HepG2 (cell line): ENCODE data around the gene TLCD3B. TPM values are rescaled to one million over a fixed set of nuclear protein-coding genes. Genes with fewer than 3 reads are reported as not detected.

ENCODE experiments used
- ATF7 ChIP-seq, 2 experiments: fragments of 450-650 bp in 1 of 2; sonication (generic) in 1 of 2; formaldehyde crosslinking in 1 of 2; IDR thresholded peaks; 2 replicates each; pipeline versions ENCODE4 v1.4.0 to v1.6.1; 2016 to 2020; ENCODE audit warnings: antibody characterized with exemption in 1 of 2, mild to moderate bottlenecking in 1 of 2, missing genetic modification reagents in 1 of 2
- ETV5 ChIP-seq: IDR thresholded peaks from 2 replicates; pipeline ENCODE4 v1.6.1; 2018; ENCODE audit warnings: missing biosample characterization, missing genetic modification reagents, inconsistent platforms, borderline replicate concordance
- FOXJ3 ChIP-seq: sonication (generic); formaldehyde crosslinking; IDR thresholded peaks from 2 replicates; pipeline ENCODE4 v1.4.0; 2020; ENCODE audit warnings: missing genetic modification reagents, mild to moderate bottlenecking, borderline replicate concordance
- FOXP1 ChIP-seq, 2 experiments: fragments of 450-650 bp in 1 of 2; IDR thresholded peaks; 2 replicates each; pipeline ENCODE4 v1.6.1; 2017 to 2018; ENCODE audit warnings: antibody characterized with exemption in 1 of 2
- HDAC1 ChIP-seq: sonication (generic); formaldehyde crosslinking; IDR thresholded peaks from 2 replicates; pipeline ENCODE4 v1.5.1; 2020; ENCODE audit warnings: mild to moderate bottlenecking, missing genetic modification reagents
- NRL ChIP-seq: sonication (generic); formaldehyde crosslinking; IDR thresholded peaks from 2 replicates; pipeline ENCODE4 v1.5.0; 2020; ENCODE audit warnings: missing genetic modification reagents, mild to moderate bottlenecking, moderate library complexity, borderline replicate concordance
- SNRNP70 ChIP-seq: fragments of 200-400 bp; formaldehyde crosslinking; IDR thresholded peaks from 2 replicates; pipeline ENCODE4 v1.6.1; 2017; ENCODE audit warnings: mild to moderate bottlenecking, low read depth, low read length, moderate library complexity
- ZNF17 ChIP-seq: sonication (generic); formaldehyde crosslinking; IDR thresholded peaks from 2 replicates; pipeline ENCODE4 v1.5.0; 2020; ENCODE audit warnings: mild to moderate bottlenecking, missing genetic modification reagents
- ZNF20 ChIP-seq: sonication (generic); formaldehyde crosslinking; IDR thresholded peaks from 2 replicates; pipeline ENCODE4 v1.4.0; 2020; ENCODE audit warnings: mild to moderate bottlenecking, moderate library complexity, missing genetic modification reagents
- ZNF451 ChIP-seq: sonication (generic); formaldehyde crosslinking; IDR thresholded peaks from 2 replicates; pipeline ENCODE4 v1.5.0; 2020; ENCODE audit warnings: mild to moderate bottlenecking, missing genetic modification reagents
- ZNF713 ChIP-seq: sonication (generic); formaldehyde crosslinking; IDR thresholded peaks from 2 replicates; pipeline ENCODE4 v1.4.0; 2020; ENCODE audit warnings: mild to moderate bottlenecking, missing genetic modification reagents
- ZNF768 ChIP-seq: sonication (generic); formaldehyde crosslinking; IDR thresholded peaks from 2 replicates; pipeline ENCODE4 v1.4.0; 2020; ENCODE audit warnings: missing genetic modification reagents
- ZNF776 ChIP-seq: sonication (generic); formaldehyde crosslinking; IDR thresholded peaks from 2 replicates; pipeline ENCODE4 v1.4.0; 2020; ENCODE audit warnings: mild to moderate bottlenecking, missing genetic modification reagents
- ZNF850 ChIP-seq: sonication (generic); formaldehyde crosslinking; conservative IDR thresholded peaks from 2 replicates; pipeline ENCODE4 v1.9.0; 2021; ENCODE audit warnings: mild to moderate bottlenecking, missing genetic modification reagents
- ZSCAN21 ChIP-seq: sonication (generic); formaldehyde crosslinking; IDR thresholded peaks from 2 replicates; pipeline ENCODE4 v1.8.0; 2022; ENCODE audit warnings: mild to moderate bottlenecking, missing genetic modification reagents, moderate library complexity, borderline replicate concordance
- polyA plus RNA-seq, 8 experiments: library from polyadenylated mRNA; depleted of rRNA in 3 of 8; stranded (reverse) in 7 of 8; unstranded in 1 of 8; fragments of >200 nt; fragmentation: Illumina TruSeq in 4 of 8; extraction: Trizol in 4 of 8; gene quantifications; 2 replicates each; pipeline versions ENCODE4 v1.2.1 to v1.2.3, GENCODE V29; 2011 to 2016; ENCODE audit warnings: low read depth in 4 of 8, missing spikeins in 1 of 8, mixed read lengths in 1 of 8; ENCODE audit not compliant: insufficient read depth in 1 of 8
- total RNA-seq, 5 experiments: library from RNA; depleted of rRNA; stranded (reverse); fragments of >200 nt; fragmentation: Illumina TruSeq; extraction: Trizol; gene quantifications; 2 replicates each; pipeline ENCODE4 v1.2.3, GENCODE V29; 2016; ENCODE audit warnings: low read depth in 1 of 5
- TF ChIP-seq, protein P1 (sequence below): sonication (generic); formaldehyde crosslinking; IDR thresholded peaks from 2 replicates; pipeline ENCODE4 v1.4.0; 2020; ENCODE audit warnings: missing genetic modification reagents, low read depth, mild to moderate bottlenecking, borderline replicate concordance
- TF ChIP-seq, protein P2 (sequence below): sonication (generic); formaldehyde crosslinking; IDR thresholded peaks from 2 replicates; pipeline ENCODE4 v1.5.0; 2020; ENCODE audit warnings: missing genetic modification reagents, mild to moderate bottlenecking, borderline replicate concordance
- TF ChIP-seq, protein P3 (sequence below): sonication (generic); formaldehyde crosslinking; IDR thresholded peaks from 2 replicates; pipeline ENCODE4 v1.5.0; 2020; ENCODE audit warnings: mild to moderate bottlenecking, missing genetic modification reagents, moderate library complexity
- TF ChIP-seq, protein P4 (sequence below): sonication (generic); formaldehyde crosslinking; IDR thresholded peaks from 2 replicates; pipeline ENCODE4 v1.8.0; 2022; ENCODE audit warnings: missing genetic modification reagents, low read depth, mild to moderate bottlenecking, borderline replicate concordance
- TF ChIP-seq, protein P5 (sequence below): sonication (generic); formaldehyde crosslinking; IDR thresholded peaks from 2 replicates; pipeline ENCODE4 v1.5.0; 2020; ENCODE audit warnings: mild to moderate bottlenecking, missing genetic modification reagents, borderline replicate concordance

Gene TLCD3B
- total and polyA plus RNA-seq, 2 of the 13 experiments (the other 11 are each of a cell fraction or from before 2014, with no cell fraction given), result not detected

DNA sequence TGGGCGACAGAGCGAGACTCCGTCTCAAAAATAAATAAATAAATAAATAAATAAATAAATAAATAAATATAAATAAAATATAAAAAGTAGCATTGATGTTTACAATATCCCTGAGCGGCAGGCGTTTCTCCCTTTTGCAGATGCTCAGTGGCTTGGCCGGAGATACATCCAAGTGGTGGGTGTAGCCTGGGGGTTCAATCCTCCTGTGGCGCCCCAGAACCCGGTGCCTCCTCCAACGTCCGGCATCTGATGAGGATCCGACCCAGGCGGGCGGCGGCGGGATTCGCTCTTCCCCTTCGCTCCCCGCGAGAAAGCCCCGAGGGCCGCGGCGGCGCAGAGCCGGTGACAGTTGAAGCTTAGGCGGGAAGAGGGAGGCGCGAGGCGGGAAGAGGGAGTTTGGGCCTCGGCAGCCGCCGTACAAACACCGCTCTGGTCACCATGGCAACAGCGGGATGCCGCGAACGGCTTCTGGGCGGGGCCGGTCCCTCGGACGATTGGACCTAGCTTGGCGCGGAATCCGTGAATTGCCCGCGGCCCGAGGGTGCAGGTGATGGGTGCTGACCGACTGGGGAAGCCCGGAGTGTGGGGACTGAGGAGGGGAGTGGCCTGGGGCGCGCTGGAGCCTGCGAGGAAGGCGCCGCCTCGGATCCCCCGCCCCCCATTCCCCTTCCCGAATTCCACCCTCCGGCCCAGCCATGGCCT lies 21.8 kb upstream of the TLCD3B start (continued):
- TF ChIP-seq SNRNP70 (no peak), ATF7 (IDR thresholded peaks at IDR 0.05) (no peak), ATF7 (CRISPR knock-in tag; IDR thresholded peaks at IDR 0.05) (no peak; the same call in 1 of the 2 replicates), ZNF451 (CRISPR knock-in tag) (peak; percentile 98), ZNF776 (CRISPR knock-in tag) (peak; percentile 86; the same call in 1 of the 2 replicates), FOXP1 (IDR thresholded peaks at IDR 0.05) (no peak), FOXP1 (CRISPR knock-in tag; IDR thresholded peaks at IDR 0.05) (no peak), ZNF20 (CRISPR knock-in tag) (no peak), NRL (peak; percentile 94), FOXJ3 (CRISPR knock-in tag) (peak; percentile 67; the same call in 1 of the 2 replicates), HDAC1 (CRISPR knock-in tag) (peak; percentile 99), ETV5 (peak; percentile 80), ZNF17 (CRISPR knock-in tag) (no peak), ZNF713 (no peak; the same call in 1 of the 2 replicates), ZNF850 (CRISPR knock-in tag) (0 out of 2 replicates have a peak, but pooled peaks have one; percentile 34), ZSCAN21 (peak; percentile 91), ZNF768 (peak; percentile 77)
- TF ChIP-seq, protein P1, sequence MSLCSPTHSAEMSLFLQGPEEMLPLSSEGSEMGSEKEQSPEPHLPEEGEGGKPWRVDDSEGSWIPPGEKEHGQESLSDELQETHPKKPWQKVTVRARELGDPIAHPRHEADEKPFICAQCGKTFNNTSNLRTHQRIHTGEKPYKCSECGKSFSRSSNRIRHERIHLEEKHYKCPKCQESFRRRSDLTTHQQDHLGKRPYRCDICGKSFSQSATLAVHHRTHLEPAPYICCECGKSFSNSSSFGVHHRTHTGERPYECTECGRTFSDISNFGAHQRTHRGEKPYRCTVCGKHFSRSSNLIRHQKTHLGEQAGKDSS (CRISPR knock-in tag), result peak; percentile 94
- TF ChIP-seq, protein P2, sequence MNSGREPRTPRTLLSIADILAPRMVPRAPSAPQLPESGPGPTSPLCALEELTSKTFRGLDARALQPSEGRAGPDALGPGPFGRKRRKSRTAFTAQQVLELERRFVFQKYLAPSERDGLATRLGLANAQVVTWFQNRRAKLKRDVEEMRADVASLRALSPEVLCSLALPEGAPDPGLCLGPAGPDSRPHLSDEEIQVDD, result peak; percentile 92
- TF ChIP-seq, protein P3, sequence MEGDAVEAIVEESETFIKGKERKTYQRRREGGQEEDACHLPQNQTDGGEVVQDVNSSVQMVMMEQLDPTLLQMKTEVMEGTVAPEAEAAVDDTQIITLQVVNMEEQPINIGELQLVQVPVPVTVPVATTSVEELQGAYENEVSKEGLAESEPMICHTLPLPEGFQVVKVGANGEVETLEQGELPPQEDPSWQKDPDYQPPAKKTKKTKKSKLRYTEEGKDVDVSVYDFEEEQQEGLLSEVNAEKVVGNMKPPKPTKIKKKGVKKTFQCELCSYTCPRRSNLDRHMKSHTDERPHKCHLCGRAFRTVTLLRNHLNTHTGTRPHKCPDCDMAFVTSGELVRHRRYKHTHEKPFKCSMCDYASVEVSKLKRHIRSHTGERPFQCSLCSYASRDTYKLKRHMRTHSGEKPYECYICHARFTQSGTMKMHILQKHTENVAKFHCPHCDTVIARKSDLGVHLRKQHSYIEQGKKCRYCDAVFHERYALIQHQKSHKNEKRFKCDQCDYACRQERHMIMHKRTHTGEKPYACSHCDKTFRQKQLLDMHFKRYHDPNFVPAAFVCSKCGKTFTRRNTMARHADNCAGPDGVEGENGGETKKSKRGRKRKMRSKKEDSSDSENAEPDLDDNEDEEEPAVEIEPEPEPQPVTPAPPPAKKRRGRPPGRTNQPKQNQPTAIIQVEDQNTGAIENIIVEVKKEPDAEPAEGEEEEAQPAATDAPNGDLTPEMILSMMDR (CRISPR knock-in tag), result no peak; the same call in 1 of the 2 replicates
- TF ChIP-seq, protein P4, sequence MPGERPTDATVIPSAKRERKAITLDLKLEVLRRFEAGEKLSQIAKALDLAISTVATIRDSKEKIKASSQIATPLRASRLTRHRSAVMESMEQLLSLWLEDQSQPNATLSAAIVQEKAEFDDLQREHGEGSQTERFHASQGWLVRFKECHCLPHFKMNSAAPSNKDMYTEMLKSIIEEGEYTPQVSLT (CRISPR knock-in tag), result no peak; the same call in 1 of the 2 replicates
- TF ChIP-seq, protein P5, sequence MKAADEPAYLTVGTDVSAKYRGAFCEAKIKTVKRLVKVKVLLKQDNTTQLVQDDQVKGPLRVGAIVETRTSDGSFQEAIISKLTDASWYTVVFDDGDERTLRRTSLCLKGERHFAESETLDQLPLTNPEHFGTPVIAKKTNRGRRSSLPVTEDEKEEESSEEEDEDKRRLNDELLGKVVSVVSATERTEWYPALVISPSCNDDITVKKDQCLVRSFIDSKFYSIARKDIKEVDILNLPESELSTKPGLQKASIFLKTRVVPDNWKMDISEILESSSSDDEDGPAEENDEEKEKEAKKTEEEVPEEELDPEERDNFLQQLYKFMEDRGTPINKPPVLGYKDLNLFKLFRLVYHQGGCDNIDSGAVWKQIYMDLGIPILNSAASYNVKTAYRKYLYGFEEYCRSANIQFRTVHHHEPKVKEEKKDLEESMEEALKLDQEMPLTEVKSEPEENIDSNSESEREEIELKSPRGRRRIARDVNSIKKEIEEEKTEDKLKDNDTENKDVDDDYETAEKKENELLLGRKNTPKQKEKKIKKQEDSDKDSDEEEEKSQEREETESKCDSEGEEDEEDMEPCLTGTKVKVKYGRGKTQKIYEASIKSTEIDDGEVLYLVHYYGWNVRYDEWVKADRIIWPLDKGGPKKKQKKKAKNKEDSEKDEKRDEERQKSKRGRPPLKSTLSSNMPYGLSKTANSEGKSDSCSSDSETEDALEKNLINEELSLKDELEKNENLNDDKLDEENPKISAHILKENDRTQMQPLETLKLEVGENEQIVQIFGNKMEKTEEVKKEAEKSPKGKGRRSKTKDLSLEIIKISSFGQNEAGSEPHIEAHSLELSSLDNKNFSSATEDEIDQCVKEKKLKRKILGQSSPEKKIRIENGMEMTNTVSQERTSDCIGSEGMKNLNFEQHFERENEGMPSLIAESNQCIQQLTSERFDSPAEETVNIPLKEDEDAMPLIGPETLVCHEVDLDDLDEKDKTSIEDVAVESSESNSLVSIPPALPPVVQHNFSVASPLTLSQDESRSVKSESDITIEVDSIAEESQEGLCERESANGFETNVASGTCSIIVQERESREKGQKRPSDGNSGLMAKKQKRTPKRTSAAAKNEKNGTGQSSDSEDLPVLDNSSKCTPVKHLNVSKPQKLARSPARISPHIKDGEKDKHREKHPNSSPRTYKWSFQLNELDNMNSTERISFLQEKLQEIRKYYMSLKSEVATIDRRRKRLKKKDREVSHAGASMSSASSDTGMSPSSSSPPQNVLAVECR (CRISPR knock-in tag), result peak; percentile 99
